ENCODE measurements around the gene ILKAP. TPM values are rescaled to one million over a fixed set of nuclear protein-coding genes. Genes with fewer than 3 reads are reported as not detected.

ILKAP gene
- total RNA-seq, 1 donor from 2014 or later: 79.9 TPM

DNA sequence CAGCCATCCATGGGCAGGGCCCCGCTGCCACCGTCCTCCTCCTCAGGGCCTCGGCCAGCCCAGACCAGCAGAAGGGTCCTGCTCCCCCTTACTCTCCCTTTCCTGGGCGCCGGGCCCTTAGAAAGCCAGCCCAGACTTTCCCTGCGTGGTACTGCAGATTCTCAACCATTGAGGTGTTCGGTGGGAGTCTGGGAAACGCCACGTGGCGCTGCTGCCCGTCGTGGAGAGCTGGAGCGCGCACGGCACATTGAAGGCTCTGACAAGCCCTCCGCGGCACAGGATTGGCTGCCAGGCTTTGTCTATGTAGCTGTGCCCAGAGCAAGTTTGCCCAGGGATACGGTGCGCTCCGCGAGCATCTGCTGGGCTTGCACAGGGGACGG is 75.4 kb downstream of the ILKAP start:
- no peaks in the 10 kb centered on the region for H3K36me3 Mint-ChIP-seq (ENCODE audit: low read depth)
- no peak overlapping the region for H3K27ac Mint-ChIP-seq
- H3K4me3 Mint-ChIP-seq: no peak overlapping the region
- H3K27me3 Mint-ChIP-seq (ENCODE audit: insufficient read depth): no peaks in the 10 kb centered on the region
- intact Hi-C loops (cut with micrococcal nuclease): no loop called here
- H3K9me3 Mint-ChIP-seq: no peaks in the 10 kb centered on the region
- no peak for DNase-seq (ENCODE audit: low spot score)
- H3K4me1 Mint-ChIP-seq (ENCODE audit: low read depth): no peaks in the 10 kb centered on the region

- no peak overlapping the region for H3K27ac Mint-ChIP-seq
- H3K4me3 Mint-ChIP-seq: no peak overlapping the region
- H3K27me3 Mint-ChIP-seq (ENCODE audit: insufficient read depth): no peaks in the 10 kb centered on the region
- H3K4me1 Mint-ChIP-seq (ENCODE audit: low read depth): no peaks in the 10 kb centered on the region
- intact Hi-C loops (cut with micrococcal nuclease): no loop called here
- H3K36me3 Mint-ChIP-seq (ENCODE audit: low read depth): no peaks in the 10 kb centered on the region
- H3K9me3 Mint-ChIP-seq: no peaks in the 10 kb centered on the region
- no peak for DNase-seq (ENCODE audit: low spot score)
These were observed 76.1 kb downstream of the ILKAP start for GRCh38 chr2:238127165-238128060.

DNA sequence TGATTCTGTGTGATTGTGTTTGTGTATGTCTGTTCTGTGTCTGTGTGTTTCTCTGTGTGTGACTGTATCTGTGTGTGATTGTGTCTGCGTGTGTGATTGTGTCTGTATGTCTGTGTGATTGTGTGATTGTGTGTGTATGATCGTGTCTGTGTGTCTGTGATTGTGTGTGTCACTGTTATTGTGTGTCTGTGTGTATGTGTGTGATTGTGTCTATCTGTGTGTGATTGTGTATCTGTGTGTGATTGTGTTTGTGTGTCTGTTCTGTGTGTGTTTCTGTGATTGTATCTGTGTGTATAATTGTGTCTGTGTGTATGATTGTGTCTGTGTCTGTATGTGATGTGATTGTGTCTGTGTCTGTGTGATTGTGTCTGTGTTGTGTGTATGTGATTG is 76.7 kb downstream of the ILKAP start:
- intact Hi-C loops (cut with micrococcal nuclease): no loop called here
- DNase-seq (ENCODE audit: low spot score): no peak
- H3K9me3 Mint-ChIP-seq: no peaks in the 10 kb centered on the region
- H3K27ac Mint-ChIP-seq: no peak overlapping the region
- no peaks in the 10 kb centered on the region for H3K27me3 Mint-ChIP-seq (ENCODE audit: insufficient read depth)
- H3K4me1 Mint-ChIP-seq (ENCODE audit: low read depth): no peaks in the 10 kb centered on the region
- H3K36me3 Mint-ChIP-seq (ENCODE audit: low read depth): no peaks in the 10 kb centered on the region
- H3K4me3 Mint-ChIP-seq: no peak overlapping the region

- H3K4me3 Mint-ChIP-seq: no peak overlapping the region
- H3K36me3 Mint-ChIP-seq (ENCODE audit: low read depth): no peaks in the 10 kb centered on the region
- no peaks in the 10 kb centered on the region for H3K4me1 Mint-ChIP-seq (ENCODE audit: low read depth)
- H3K9me3 Mint-ChIP-seq: no peaks in the 10 kb centered on the region
- H3K27ac Mint-ChIP-seq: no peak overlapping the region
- no peak for DNase-seq (ENCODE audit: low spot score)
- no peaks in the 10 kb centered on the region for H3K27me3 Mint-ChIP-seq (ENCODE audit: insufficient read depth)
- intact Hi-C loops (cut with micrococcal nuclease): no loop called here
These were observed 77.2 kb downstream of the ILKAP start for GRCh38 chr2:238126338-238126737.

DNA sequence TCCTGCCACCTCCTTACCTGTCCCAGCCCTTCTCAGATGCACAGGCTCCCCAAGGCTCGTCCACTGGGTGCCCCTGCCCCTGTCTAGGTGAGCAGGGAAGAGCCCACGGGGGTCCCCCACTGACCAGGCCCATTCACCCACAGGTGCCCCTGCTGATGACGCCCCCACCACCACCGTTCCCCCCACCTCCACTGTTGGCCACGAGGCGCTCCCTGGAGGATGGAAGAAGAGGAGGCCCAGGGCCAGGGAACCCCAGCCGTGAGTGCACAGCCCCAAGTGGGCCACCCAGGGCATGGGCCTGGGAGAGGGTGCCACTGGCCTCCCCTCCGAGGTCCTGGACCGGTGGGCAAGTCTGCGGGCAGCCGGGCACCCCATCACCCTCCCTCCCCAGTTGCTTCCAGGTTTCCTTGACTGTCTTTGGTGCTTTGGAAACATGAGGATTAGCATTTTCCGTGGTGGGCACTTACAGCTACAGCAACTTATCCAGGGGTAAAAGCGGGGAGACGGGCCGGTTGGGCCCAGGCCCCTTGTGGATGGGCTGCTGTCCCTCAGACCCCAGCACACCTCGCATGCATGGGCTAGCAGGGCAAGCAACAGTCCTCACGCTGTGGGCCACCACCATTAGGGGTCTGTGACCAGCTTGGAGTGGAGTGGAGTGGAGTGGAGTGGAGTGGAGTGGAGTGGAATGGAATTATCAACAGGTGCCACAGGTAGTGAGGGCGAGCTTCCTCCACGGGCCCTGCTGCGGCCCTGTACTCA is 78.2 kb downstream of the ILKAP start:
- intact Hi-C loops (cut with micrococcal nuclease): no loop called here
- no peaks in the 10 kb centered on the region for H3K4me1 Mint-ChIP-seq (ENCODE audit: low read depth)
- H3K4me3 Mint-ChIP-seq: no peak overlapping the region
- no peaks in the 10 kb centered on the region for H3K9me3 Mint-ChIP-seq
- no peak for DNase-seq (ENCODE audit: low spot score)
- no peak overlapping the region for H3K27ac Mint-ChIP-seq
- no peaks in the 10 kb centered on the region for H3K27me3 Mint-ChIP-seq (ENCODE audit: insufficient read depth)
- no peaks in the 10 kb centered on the region for H3K36me3 Mint-ChIP-seq (ENCODE audit: low read depth)

DNA sequence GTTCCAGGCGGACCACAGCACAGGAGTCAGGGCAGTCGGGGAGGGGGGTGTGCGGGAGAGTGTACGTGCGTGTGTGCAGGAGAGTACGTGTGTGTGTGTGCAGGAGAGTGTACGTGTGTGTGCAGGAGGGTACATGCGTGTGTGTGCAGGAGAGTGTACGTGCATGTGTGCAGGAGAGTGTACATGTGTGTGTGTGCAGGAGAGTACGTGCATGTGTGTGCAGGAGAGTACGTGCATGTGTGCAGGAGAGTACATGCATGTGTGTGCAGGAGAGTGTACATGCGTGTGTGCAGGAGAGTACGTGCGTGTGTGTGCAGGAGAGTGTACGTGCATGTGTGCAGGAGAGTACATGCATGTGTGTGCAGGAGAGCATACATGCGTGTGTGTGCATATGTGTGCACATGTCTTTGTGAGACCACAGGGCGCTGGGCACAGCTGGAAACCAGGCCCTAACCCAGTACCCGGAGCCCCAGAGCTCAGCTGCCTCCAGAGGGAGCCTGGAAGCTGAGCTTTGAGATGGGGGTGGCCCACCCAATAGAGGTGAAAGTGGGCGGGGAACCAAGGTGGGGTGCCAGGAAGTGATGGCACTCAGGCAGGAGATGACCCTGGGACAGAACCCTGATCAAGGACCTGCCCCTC is 78.9 kb downstream of the ILKAP start:
- DNase-seq (ENCODE audit: low spot score): no peak
- intact Hi-C loops (cut with micrococcal nuclease): no loop called here
- Mint-ChIP-seq H3K4me3 (no peak overlapping the region), H3K27ac (no peak overlapping the region), H3K36me3 (ENCODE audit: low read depth) (no peaks in the 10 kb centered on the region), H3K4me1 (ENCODE audit: low read depth) (no peaks in the 10 kb centered on the region), H3K27me3 (ENCODE audit: insufficient read depth) (no peaks in the 10 kb centered on the region), H3K9me3 (no peaks in the 10 kb centered on the region)

DNA sequence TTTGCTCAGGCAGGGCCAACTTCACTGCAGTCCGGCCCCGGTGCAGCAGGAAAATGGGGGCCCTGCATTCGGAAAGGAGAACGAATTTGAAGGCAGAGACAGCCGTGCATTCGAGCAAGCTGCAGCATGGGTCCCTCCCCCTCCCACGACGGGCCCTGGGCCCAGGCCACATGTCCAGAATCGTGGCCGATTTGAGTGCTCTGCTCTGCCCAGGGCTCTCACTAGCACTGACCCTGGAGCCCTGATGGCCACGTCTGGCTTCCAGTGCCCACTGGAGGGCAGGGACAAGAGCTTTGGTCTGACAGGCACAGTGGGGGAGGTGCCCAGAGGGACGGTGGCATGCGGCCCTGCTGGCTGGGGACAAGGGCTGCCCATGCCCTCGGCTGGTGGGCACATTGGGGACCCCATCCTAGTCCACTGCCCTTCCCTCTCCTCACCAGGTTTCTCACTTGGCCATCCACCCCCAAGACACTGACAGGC is 79.5 kb downstream of the ILKAP start:
- H3K36me3 Mint-ChIP-seq (ENCODE audit: low read depth): no peaks in the 10 kb centered on the region
- H3K4me3 Mint-ChIP-seq: no peak overlapping the region
- H3K27me3 Mint-ChIP-seq (ENCODE audit: insufficient read depth): no peaks in the 10 kb centered on the region
- no peaks in the 10 kb centered on the region for H3K4me1 Mint-ChIP-seq (ENCODE audit: low read depth)
- DNase-seq (ENCODE audit: low spot score): no peak
- intact Hi-C loops (cut with micrococcal nuclease): no loop called here
- no peak overlapping the region for H3K27ac Mint-ChIP-seq
- no peaks in the 10 kb centered on the region for H3K9me3 Mint-ChIP-seq

DNA sequence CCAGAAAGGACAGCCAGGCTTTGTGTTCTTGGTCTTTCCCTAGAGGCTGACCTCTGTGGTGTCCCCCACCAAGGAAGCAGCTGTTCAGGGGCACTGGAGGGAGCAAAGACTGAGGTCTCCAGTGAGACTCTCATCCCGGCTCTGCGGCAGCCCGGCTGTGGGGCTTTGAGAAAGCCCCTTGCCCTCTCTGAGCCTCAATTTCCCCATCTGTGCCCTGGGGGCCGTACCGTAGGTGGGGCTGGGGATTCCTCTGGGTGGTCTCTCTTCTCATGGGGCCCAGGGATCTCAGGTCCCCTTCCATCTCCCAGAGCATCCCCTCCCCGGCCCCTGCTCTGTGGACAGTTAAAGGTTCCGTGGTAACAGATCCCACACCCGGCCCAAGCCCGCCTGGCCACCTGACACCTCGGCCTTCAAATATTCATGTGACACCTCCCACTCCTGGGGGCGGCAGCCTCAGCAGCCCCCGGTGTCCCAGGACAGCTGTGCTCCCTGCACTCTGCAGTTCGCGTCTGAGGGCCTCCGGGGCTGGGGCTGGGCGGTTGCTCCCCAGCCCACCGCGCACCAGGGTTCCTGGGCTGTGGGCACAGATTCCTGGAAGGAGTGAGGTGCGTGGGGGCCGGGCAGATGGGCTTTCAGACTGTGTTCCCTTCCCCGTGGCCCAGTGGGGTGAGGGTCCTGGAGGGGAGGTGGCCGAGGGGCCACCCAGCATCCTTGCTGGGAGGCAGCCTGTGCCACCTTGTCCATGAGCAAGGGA is 80.1 kb downstream of the ILKAP start:
- H3K27me3 Mint-ChIP-seq (ENCODE audit: insufficient read depth): no peaks in the 10 kb centered on the region
- H3K4me3 Mint-ChIP-seq: no peak overlapping the region
- H3K9me3 Mint-ChIP-seq: no peaks in the 10 kb centered on the region
- no peak for DNase-seq (ENCODE audit: low spot score)
- no peaks in the 10 kb centered on the region for H3K4me1 Mint-ChIP-seq (ENCODE audit: low read depth)
- intact Hi-C loops (cut with micrococcal nuclease): no loop called here
- no peaks in the 10 kb centered on the region for H3K36me3 Mint-ChIP-seq (ENCODE audit: low read depth)
- no peak overlapping the region for H3K27ac Mint-ChIP-seq

GRCh38 chr2:238122287-238123217 is 80.9 kb downstream of the ILKAP start:
- Mint-ChIP-seq H3K27ac (no peak overlapping the region), H3K4me3 (no peak overlapping the region), H3K4me1 (ENCODE audit: low read depth) (no peaks in the 10 kb centered on the region), H3K27me3 (ENCODE audit: insufficient read depth) (no peaks in the 10 kb centered on the region), H3K9me3 (no peaks in the 10 kb centered on the region), H3K36me3 (ENCODE audit: low read depth) (no peaks in the 10 kb centered on the region)
- DNase-seq (ENCODE audit: low spot score): no peak
- intact Hi-C loops (cut with micrococcal nuclease): no loop called here

- Mint-ChIP-seq H3K4me1 (ENCODE audit: low read depth) (no peaks in the 10 kb centered on the region), H3K27me3 (ENCODE audit: insufficient read depth) (no peaks in the 10 kb centered on the region), H3K27ac (no peak overlapping the region), H3K36me3 (ENCODE audit: low read depth) (no peaks in the 10 kb centered on the region), H3K4me3 (no peak overlapping the region), H3K9me3 (no peaks in the 10 kb centered on the region)
- intact Hi-C loops (cut with micrococcal nuclease): no loop called here
- DNase-seq (ENCODE audit: low spot score): no peak
These were observed 81.8 kb downstream of the ILKAP start for GRCh38 chr2:238121511-238122286.

DNA sequence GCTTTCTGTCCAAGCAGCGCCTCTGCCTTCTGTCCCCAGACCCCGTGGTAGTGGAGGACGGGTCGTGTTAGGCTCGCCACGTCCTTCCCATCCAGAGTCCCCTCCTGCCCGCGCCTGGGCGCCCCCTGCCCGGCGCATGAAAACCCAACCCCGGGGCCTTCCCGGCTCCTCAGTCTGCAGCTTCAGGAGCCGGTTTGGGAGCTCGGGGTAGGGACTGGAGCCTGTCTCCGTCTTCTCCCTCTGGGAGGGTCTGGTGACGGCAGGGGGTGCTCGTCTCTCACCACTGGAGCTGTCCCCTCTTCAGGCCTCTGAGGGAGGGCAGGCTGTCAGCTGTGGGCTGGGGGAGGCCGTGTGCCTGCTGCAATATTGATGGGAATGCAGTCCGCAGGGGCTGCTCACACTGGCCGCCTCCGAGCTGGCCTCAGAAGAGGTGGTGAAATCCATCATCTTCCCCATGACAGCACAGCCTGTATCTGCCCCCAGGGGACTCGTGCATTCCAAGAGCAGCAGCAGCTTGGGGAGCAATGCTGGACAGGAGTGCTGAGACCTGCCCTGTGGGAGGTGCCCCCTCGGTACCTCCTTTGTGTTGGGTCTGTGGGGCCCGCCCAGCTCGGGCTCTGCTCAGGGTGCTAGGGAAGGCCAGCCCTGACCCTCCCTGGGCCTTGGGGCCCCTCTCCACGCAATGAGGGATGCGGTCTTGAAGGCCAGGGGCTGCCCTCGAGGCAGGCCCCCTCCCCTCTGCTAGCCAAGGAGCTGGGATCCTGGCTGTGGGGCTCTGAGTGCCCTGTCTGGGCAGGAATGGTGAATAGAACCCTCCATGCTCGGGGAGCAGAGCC is 82.8 kb downstream of the ILKAP start:
- no peaks in the 10 kb centered on the region for H3K9me3 Mint-ChIP-seq
- H3K27ac Mint-ChIP-seq: no peak overlapping the region
- DNase-seq (ENCODE audit: low spot score): no peak
- no peak overlapping the region for H3K4me3 Mint-ChIP-seq
- no peaks in the 10 kb centered on the region for H3K4me1 Mint-ChIP-seq (ENCODE audit: low read depth)
- intact Hi-C loops (cut with micrococcal nuclease): no loop called here
- no peaks in the 10 kb centered on the region for H3K27me3 Mint-ChIP-seq (ENCODE audit: insufficient read depth)
- H3K36me3 Mint-ChIP-seq (ENCODE audit: low read depth): no peaks in the 10 kb centered on the region
